GM12878 (cell line): Measurements from ENCODE around the gene RNF13. TPM values are rescaled to one million over a fixed set of nuclear protein-coding genes. Genes with fewer than 3 reads are reported as not detected.

ENCODE experiments used
- MLLT1 ChIP-seq: fragments of 450-650 bp; IDR thresholded peaks from 2 replicates; pipeline ENCODE4 v1.6.1; 2016; ENCODE audit warnings: mild to moderate bottlenecking
- RAD21 ChIP-seq: IDR thresholded peaks from 2 replicates; pipeline ENCODE4 v1.6.1; 2011; ENCODE audit warnings: mild to moderate bottlenecking, low read depth, low read length, moderate library complexity; ENCODE audit not compliant: insufficient read depth
- SMC3 ChIP-seq: IDR thresholded peaks from 2 replicates; pipeline ENCODE4 v1.6.1; 2011; ENCODE audit warnings: low read length, improper control_type of control experiment, borderline replicate concordance
- SREBF1 ChIP-seq: IDR thresholded peaks from 2 replicates; pipeline ENCODE4 v1.6.1; 2012; ENCODE audit warnings: mild to moderate bottlenecking, low read length
- YBX1 ChIP-seq: fragments of 450-650 bp; IDR thresholded peaks from 2 replicates; pipeline ENCODE4 v1.6.1; 2016; ENCODE audit warnings: antibody characterized with exemption
- ZNF274 ChIP-seq: IDR thresholded peaks from one replicate; pipeline ENCODE4 v1.8.0; 2011; ENCODE audit not compliant: insufficient read length, insufficient read depth
- polyA plus RNA-seq, 11 experiments: library from polyadenylated mRNA; depleted of rRNA in 4 of 11; unstranded in 6 of 11; stranded (reverse) in 5 of 11; fragments of >200 nt; fragmentation: Nextera tagmentation in 4 of 11; fragmentation: Illumina TruSeq in 1 of 11; extraction: Ambion mirVana in 4 of 11; extraction: Trizol in 1 of 11; gene quantifications; 1 replicate in 1 of 11; 2 replicates in 10 of 11; pipeline versions ENCODE4 v1.2.1 to v1.2.3, GENCODE V29; 2011 to 2016; ENCODE audit warnings: inconsistent platforms in 2 of 11, missing spikeins in 2 of 11, low read depth in 1 of 11
- total RNA-seq, 4 experiments: library from RNA; depleted of rRNA in 3 of 4; stranded (reverse); fragments of >200 nt in 3 of 4; fragmentation: Illumina TruSeq in 1 of 4; extraction: Trizol in 1 of 4; gene quantifications; 2 replicates each; pipeline versions ENCODE4 v1.2.1 to v1.2.3, GENCODE V29; 2013 to 2021
- TF ChIP-seq, protein P1 (sequence below), 3 experiments: IDR thresholded peaks in 2 of 3; conservative IDR thresholded peaks in 1 of 3; 2 replicates each; pipeline ENCODE4 v1.5.1; 2011; ENCODE audit warnings: low read depth in 3 of 3, low read length in 3 of 3, mild to moderate bottlenecking in 3 of 3, control low read depth in 2 of 3, moderate library complexity in 2 of 3, inconsistent platforms in 1 of 3, mixed read lengths in 1 of 3; ENCODE audit not compliant: control insufficient read depth in 2 of 3, insufficient read depth in 1 of 3; ENCODE audit errors: extremely low read depth in 1 of 3
- TF ChIP-seq, protein P2 (sequence below): fragments of 450-650 bp; IDR thresholded peaks from 2 replicates; pipeline ENCODE4 v1.6.1; 2017; ENCODE audit warnings: low read depth, mild to moderate bottlenecking, moderate library complexity

The RNF13 gene
- total and polyA plus RNA-seq, 10 of the 15 experiments (the other 5 are each of a cell fraction or from before 2014, with no cell fraction given), result 18.9 to 73.4 (median 36.7) TPM

- TF ChIP-seq, protein P1, sequence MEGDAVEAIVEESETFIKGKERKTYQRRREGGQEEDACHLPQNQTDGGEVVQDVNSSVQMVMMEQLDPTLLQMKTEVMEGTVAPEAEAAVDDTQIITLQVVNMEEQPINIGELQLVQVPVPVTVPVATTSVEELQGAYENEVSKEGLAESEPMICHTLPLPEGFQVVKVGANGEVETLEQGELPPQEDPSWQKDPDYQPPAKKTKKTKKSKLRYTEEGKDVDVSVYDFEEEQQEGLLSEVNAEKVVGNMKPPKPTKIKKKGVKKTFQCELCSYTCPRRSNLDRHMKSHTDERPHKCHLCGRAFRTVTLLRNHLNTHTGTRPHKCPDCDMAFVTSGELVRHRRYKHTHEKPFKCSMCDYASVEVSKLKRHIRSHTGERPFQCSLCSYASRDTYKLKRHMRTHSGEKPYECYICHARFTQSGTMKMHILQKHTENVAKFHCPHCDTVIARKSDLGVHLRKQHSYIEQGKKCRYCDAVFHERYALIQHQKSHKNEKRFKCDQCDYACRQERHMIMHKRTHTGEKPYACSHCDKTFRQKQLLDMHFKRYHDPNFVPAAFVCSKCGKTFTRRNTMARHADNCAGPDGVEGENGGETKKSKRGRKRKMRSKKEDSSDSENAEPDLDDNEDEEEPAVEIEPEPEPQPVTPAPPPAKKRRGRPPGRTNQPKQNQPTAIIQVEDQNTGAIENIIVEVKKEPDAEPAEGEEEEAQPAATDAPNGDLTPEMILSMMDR (IDR thresholded peaks at IDR 0.05 in 2 of 3, conservative IDR thresholded peaks at IDR 0.05 in 1 of 3; ENCODE audit: control insufficient read depth in 2 of 3, extremely low read depth in 1 of 3, insufficient read depth in 1 of 3, low read depth in 3 of 3, low read length in 3 of 3), result peak; percentile 43 to 59 (median 55); a peak in 5 of 6 replicates
- no peak for TF ChIP-seq ZNF274
- TF ChIP-seq, protein P2, sequence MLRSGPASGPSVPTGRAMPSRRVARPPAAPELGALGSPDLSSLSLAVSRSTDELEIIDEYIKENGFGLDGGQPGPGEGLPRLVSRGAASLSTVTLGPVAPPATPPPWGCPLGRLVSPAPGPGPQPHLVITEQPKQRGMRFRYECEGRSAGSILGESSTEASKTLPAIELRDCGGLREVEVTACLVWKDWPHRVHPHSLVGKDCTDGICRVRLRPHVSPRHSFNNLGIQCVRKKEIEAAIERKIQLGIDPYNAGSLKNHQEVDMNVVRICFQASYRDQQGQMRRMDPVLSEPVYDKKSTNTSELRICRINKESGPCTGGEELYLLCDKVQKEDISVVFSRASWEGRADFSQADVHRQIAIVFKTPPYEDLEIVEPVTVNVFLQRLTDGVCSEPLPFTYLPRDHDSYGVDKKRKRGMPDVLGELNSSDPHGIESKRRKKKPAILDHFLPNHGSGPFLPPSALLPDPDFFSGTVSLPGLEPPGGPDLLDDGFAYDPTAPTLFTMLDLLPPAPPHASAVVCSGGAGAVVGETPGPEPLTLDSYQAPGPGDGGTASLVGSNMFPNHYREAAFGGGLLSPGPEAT, result no peak
- peak; percentile 10; the same call in 1 of the 2 replicates for TF ChIP-seq SMC3
- no peak for TF ChIP-seq MLLT1
- peak; percentile 30; the same call in 1 of the 2 replicates for TF ChIP-seq RAD21
- TF ChIP-seq SREBF1, result no peak
- TF ChIP-seq YBX1, result no peak
These were observed 66.9 kb downstream of the RNF13 start (continued) for GRCh38 chr3:149879872-149880271.
